ENCODE results near the gene KCNQ5.
"Not testable (repeated sequence)": the region's sequence is repeated elsewhere in the genome, so short reads cannot be mapped to it uniquely, and the experiment has no call there.

Gene KCNQ5

GRCh38 chr6:72621291-72622093 is at the start of gene KCNQ5:
Gene KCNQ5 (plus strand): TSS chr6:72622064.
- H3K9ac ChIP-seq (ENCODE audit: low read length), result no peak within 1 kb of the TSS
- H3K36me3 ChIP-seq (ENCODE audit: control insufficient read depth, insufficient read depth, low read length), result no peaks in the 10 kb centered on the region
- peaks cover 47% of the 10 kb centered on the region for H3K27me3 ChIP-seq (ENCODE audit: control insufficient read depth, insufficient read depth, low read length)
- H3K4me1 ChIP-seq (ENCODE audit: control insufficient read depth, insufficient read depth, low read length), result peaks cover 32% of the 10 kb centered on the region
- peak within 1 kb of the TSS; percentile 44 for H3K4me3 ChIP-seq (ENCODE audit: low read length)
- no peaks in the 10 kb centered on the region for H3K9me3 ChIP-seq (ENCODE audit: control insufficient read depth, low read length)

DNA sequence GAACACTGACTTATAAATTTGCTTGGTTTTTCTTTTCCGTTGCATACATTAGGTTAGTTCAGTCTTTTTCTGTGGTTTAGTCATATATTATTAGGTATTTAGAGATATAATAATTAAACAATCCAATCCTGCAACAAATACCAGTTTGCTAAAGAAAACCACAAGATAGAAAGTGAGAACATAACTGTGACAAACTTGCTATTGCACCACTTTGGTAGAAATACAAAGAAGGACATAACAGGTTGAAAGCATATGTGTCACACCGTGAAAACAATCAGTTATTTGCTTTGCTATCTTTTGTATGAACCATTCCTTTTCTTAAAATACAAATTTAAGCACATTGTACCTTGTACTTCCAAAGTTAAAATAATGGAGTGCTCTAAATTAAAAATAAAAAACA is 42.0 kb upstream of the KCNQ5 start:
- Histone ChIP-seq H3K9me3 (ENCODE audit: control insufficient read depth, low read length) (no peaks in the 10 kb centered on the region), H3K4me1 (ENCODE audit: control insufficient read depth, insufficient read depth, low read length) (no peaks in the 10 kb centered on the region), H3K4me3 (ENCODE audit: low read length) (no peak overlapping the region), H3K36me3 (ENCODE audit: control insufficient read depth, insufficient read depth, low read length) (no peaks in the 10 kb centered on the region), H3K27me3 (ENCODE audit: control insufficient read depth, insufficient read depth, low read length) (no peaks in the 10 kb centered on the region), H3K9ac (ENCODE audit: low read length) (no peak overlapping the region)

DNA sequence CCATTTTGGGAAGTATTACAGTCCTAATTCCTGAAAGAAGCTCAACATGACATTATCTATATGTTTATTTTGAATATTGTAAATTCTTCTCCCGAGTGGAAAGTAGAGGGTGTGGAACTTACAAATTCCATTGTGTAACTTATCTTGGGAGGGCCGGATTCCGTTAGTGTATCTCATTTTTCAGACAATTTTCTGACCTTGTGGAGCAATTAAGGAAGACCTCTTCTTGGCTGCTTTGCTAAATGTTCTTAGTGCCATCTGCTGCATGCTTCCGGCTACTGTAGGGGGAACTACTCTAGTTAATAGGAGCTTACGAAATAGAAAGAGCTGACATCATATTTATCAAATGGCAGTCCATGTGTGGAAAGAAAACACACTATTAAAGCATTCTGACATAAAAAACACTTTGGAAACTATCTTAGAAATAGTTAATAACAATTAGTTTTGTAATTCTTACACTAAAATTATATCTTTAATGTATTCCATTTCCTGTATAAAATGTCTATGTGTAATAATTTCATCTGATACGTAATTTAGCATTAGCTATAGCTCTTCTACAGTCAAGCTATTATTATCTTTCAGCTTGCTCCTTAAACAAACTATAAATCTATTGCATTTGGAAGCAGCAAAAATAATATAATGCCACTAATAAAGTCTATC is 41.5 kb upstream of the KCNQ5 start:
- no peaks in the 10 kb centered on the region for H3K36me3 ChIP-seq (ENCODE audit: control insufficient read depth, insufficient read depth, low read length)
- no peaks in the 10 kb centered on the region for H3K4me1 ChIP-seq (ENCODE audit: control insufficient read depth, insufficient read depth, low read length)
- H3K4me3 ChIP-seq (ENCODE audit: low read length), result no peak overlapping the region
- no peaks in the 10 kb centered on the region for H3K9me3 ChIP-seq (ENCODE audit: control insufficient read depth, low read length)
- H3K27me3 ChIP-seq (ENCODE audit: control insufficient read depth, insufficient read depth, low read length), result no peaks in the 10 kb centered on the region
- no peak overlapping the region for H3K9ac ChIP-seq (ENCODE audit: low read length)

GRCh38 chr6:72580950-72581349 is 40.9 kb upstream of the KCNQ5 start:
- H3K27me3 ChIP-seq (ENCODE audit: control insufficient read depth, insufficient read depth, low read length); H3K36me3 ChIP-seq (ENCODE audit: control insufficient read depth, insufficient read depth, low read length); H3K4me3 ChIP-seq (ENCODE audit: low read length); H3K4me1 ChIP-seq (ENCODE audit: control insufficient read depth, insufficient read depth, low read length); H3K9me3 ChIP-seq (ENCODE audit: control insufficient read depth, low read length); H3K9ac ChIP-seq (ENCODE audit: low read length): not testable (repeated sequence)

GRCh38 chr6:72588155-72588554 is 33.7 kb upstream of the KCNQ5 start:
- Histone ChIP-seq H3K9ac (ENCODE audit: low read length) (no peak overlapping the region), H3K27me3 (ENCODE audit: control insufficient read depth, insufficient read depth, low read length) (no peaks in the 10 kb centered on the region), H3K36me3 (ENCODE audit: control insufficient read depth, insufficient read depth, low read length) (no peaks in the 10 kb centered on the region), H3K4me1 (ENCODE audit: control insufficient read depth, insufficient read depth, low read length) (no peaks in the 10 kb centered on the region), H3K9me3 (ENCODE audit: control insufficient read depth, low read length) (no peaks in the 10 kb centered on the region), H3K4me3 (ENCODE audit: low read length) (no peak overlapping the region)

GRCh38 chr6:72589096-72589495 is 32.8 kb upstream of the KCNQ5 start:
- Histone ChIP-seq H3K4me3 (ENCODE audit: low read length) (no peak overlapping the region), H3K9ac (ENCODE audit: low read length) (no peak overlapping the region), H3K4me1 (ENCODE audit: control insufficient read depth, insufficient read depth, low read length) (no peaks in the 10 kb centered on the region), H3K9me3 (ENCODE audit: control insufficient read depth, low read length) (no peaks in the 10 kb centered on the region), H3K36me3 (ENCODE audit: control insufficient read depth, insufficient read depth, low read length) (no peaks in the 10 kb centered on the region), H3K27me3 (ENCODE audit: control insufficient read depth, insufficient read depth, low read length) (no peaks in the 10 kb centered on the region)

- H3K4me3 ChIP-seq (ENCODE audit: low read length), result no peak overlapping the region
- no peak overlapping the region for H3K9ac ChIP-seq (ENCODE audit: low read length)
- no peaks in the 10 kb centered on the region for H3K27me3 ChIP-seq (ENCODE audit: control insufficient read depth, insufficient read depth, low read length)
- no peaks in the 10 kb centered on the region for H3K9me3 ChIP-seq (ENCODE audit: control insufficient read depth, low read length)
- H3K36me3 ChIP-seq (ENCODE audit: control insufficient read depth, insufficient read depth, low read length), result no peaks in the 10 kb centered on the region
- no peaks in the 10 kb centered on the region for H3K4me1 ChIP-seq (ENCODE audit: control insufficient read depth, insufficient read depth, low read length)
Observed at GRCh38 chr6:72595812-72596211, 26.1 kb upstream of the KCNQ5 start.

DNA sequence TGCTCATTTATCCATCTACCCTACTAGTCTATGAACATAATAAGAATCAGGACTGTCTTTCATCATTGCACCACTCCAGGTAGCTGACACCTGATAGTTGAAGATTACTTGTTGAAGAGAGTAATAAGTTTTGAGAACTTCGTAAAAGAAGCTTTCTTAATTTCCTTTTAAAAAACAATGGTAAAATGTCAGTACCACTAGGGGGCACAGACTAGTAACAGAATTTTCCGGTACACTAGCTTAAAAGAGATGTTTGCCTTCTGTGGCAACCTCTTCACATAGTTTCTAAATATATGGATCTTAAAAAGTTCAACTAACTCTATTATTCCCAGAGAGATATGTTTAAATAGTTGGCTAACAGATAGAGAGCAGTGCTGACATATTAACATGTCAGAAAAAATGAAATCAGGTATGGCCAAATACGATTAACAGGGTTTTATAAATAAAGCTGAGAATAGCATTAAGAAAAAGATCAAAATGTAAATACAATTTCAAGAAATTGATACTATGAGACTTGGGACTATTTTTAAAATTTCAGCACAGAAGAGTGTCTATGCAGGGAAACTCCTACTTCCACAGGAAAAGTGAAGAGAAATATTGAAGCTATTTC is 5.4 kb upstream of the KCNQ5 start:
- Histone ChIP-seq H3K27me3 (ENCODE audit: control insufficient read depth, insufficient read depth, low read length) (peaks cover 18% of the 10 kb centered on the region), H3K9me3 (ENCODE audit: control insufficient read depth, low read length) (no peaks in the 10 kb centered on the region), H3K4me3 (ENCODE audit: low read length) (no peak overlapping the region), H3K4me1 (ENCODE audit: control insufficient read depth, insufficient read depth, low read length) (peaks cover 13% of the 10 kb centered on the region), H3K9ac (ENCODE audit: low read length) (no peak overlapping the region), H3K36me3 (ENCODE audit: control insufficient read depth, insufficient read depth, low read length) (no peaks in the 10 kb centered on the region)

DNA sequence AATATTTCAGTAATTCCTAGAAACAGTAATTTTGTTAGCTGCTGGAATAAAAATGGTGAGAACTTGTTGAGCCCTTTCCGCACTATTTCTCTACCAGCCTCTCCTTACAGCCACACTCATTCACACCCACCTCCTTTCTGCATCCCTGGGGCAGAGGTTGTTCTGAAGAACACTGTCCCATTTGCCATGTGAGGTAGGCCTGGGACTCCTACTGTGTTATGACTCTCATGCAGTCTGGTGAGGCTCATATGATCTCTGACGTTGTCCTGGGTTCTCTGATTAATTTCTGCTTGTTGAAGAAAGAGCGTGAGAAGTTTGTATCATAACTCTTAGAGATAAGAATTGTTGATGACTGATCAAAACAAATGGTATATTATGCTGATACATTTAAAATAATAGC is 4.1 kb upstream of the KCNQ5 start:
- Histone ChIP-seq H3K9me3 (ENCODE audit: control insufficient read depth, low read length) (no peaks in the 10 kb centered on the region), H3K9ac (ENCODE audit: low read length) (no peak overlapping the region), H3K36me3 (ENCODE audit: control insufficient read depth, insufficient read depth, low read length) (no peaks in the 10 kb centered on the region), H3K27me3 (ENCODE audit: control insufficient read depth, insufficient read depth, low read length) (peaks cover 30% of the 10 kb centered on the region), H3K4me1 (ENCODE audit: control insufficient read depth, insufficient read depth, low read length) (peaks cover 23% of the 10 kb centered on the region), H3K4me3 (ENCODE audit: low read length) (no peak overlapping the region)

- H3K27me3 ChIP-seq (ENCODE audit: control insufficient read depth, insufficient read depth, low read length), result peaks cover 47% of the 10 kb centered on the region
- no peaks in the 10 kb centered on the region for H3K9me3 ChIP-seq (ENCODE audit: control insufficient read depth, low read length)
- peaks cover 32% of the 10 kb centered on the region for H3K4me1 ChIP-seq (ENCODE audit: control insufficient read depth, insufficient read depth, low read length)
- no peak overlapping the region for H3K4me3 ChIP-seq (ENCODE audit: low read length)
- H3K36me3 ChIP-seq (ENCODE audit: control insufficient read depth, insufficient read depth, low read length), result no peaks in the 10 kb centered on the region
- no peak overlapping the region for H3K9ac ChIP-seq (ENCODE audit: low read length)
Observed at GRCh38 chr6:72619883-72620696, 1.8 kb upstream of the KCNQ5 start.

GRCh38 chr6:72620871-72621290 is 983 bp upstream of the KCNQ5 start:
- Histone ChIP-seq H3K36me3 (ENCODE audit: control insufficient read depth, insufficient read depth, low read length) (no peaks in the 10 kb centered on the region), H3K9me3 (ENCODE audit: control insufficient read depth, low read length) (no peaks in the 10 kb centered on the region), H3K27me3 (ENCODE audit: control insufficient read depth, insufficient read depth, low read length) (peaks cover 47% of the 10 kb centered on the region), H3K9ac (ENCODE audit: low read length) (no peak overlapping the region), H3K4me3 (ENCODE audit: low read length) (peak overlapping the region; percentile 14), H3K4me1 (ENCODE audit: control insufficient read depth, insufficient read depth, low read length) (peaks cover 32% of the 10 kb centered on the region)
